HG02870 (cell line): ENCODE measurements around the gene TMEM184B.
A peak's percentile ranks its signal among the peaks of the same experiment; 100 is the strongest.

Experiments
- ATAC-seq: cut with Tn5 transposase; IDR thresholded peaks from one replicate; pipeline ENCODE4 v1.9.1; 2021; ENCODE audit warnings: mild to moderate bottlenecking, moderate library complexity; ENCODE audit not compliant: unreplicated experiment

The TMEM184B gene

GRCh38 chr22:38308791-38309498 lies 36.1 kb upstream of the TMEM184B start:
- no peak for ATAC-seq

GRCh38 chr22:38305471-38306448 lies 33.0 kb upstream of the TMEM184B start:
- peak; percentile 69 for ATAC-seq

- no peak for ATAC-seq
Observed at GRCh38 chr22:38304526-38304925, 31.7 kb upstream of the TMEM184B start.

- ATAC-seq = no peak
Observed at GRCh38 chr22:38303974-38304373, 31.2 kb upstream of the TMEM184B start.

GRCh38 chr22:38302906-38303305 lies 30.1 kb upstream of the TMEM184B start:
- ATAC-seq = no peak

- ATAC-seq = no peak
Observed at GRCh38 chr22:38300946-38301345, 28.1 kb upstream of the TMEM184B start.

GRCh38 chr22:38300197-38300945 lies 27.6 kb upstream of the TMEM184B start:
- ATAC-seq = no peak

- no peak for ATAC-seq
Observed at GRCh38 chr22:38299770-38300102, 26.9 kb upstream of the TMEM184B start.

- no peak for ATAC-seq
Observed at GRCh38 chr22:38298312-38299005, 25.6 kb upstream of the TMEM184B start.

GRCh38 chr22:38296372-38296771 lies 23.6 kb upstream of the TMEM184B start:
- ATAC-seq = no peak

GRCh38 chr22:38295863-38296262 lies 23.1 kb upstream of the TMEM184B start:
- no peak for ATAC-seq

- ATAC-seq = no peak
Observed at GRCh38 chr22:38295339-38295738, 22.5 kb upstream of the TMEM184B start.

- ATAC-seq = no peak
Observed at GRCh38 chr22:38294193-38294592, 21.4 kb upstream of the TMEM184B start.

GRCh38 chr22:38292694-38293093 lies 19.9 kb upstream of the TMEM184B start:
- no peak for ATAC-seq

GRCh38 chr22:38291201-38291777 lies 18.5 kb upstream of the TMEM184B start:
- ATAC-seq = no peak

- ATAC-seq = no peak
Observed at GRCh38 chr22:38290347-38290746, 17.5 kb upstream of the TMEM184B start.

- ATAC-seq = no peak
Observed at GRCh38 chr22:38289583-38290082, 16.8 kb upstream of the TMEM184B start.

- ATAC-seq = no peak
Observed at GRCh38 chr22:38286915-38287669, 14.3 kb upstream of the TMEM184B start.

GRCh38 chr22:38285018-38285417 lies 12.2 kb upstream of the TMEM184B start:
- no peak for ATAC-seq

- no peak for ATAC-seq
Observed at GRCh38 chr22:38284042-38284402, 11.2 kb upstream of the TMEM184B start.
